Type B pancreatic cell (in vitro differentiated cells): Measurements from ENCODE around the gene ARHGAP23. TPM values are rescaled to one million over a fixed set of nuclear protein-coding genes. Genes with fewer than 3 reads are reported as not detected.
"Not testable (repeated sequence)": the region's sequence is repeated elsewhere in the genome, so short reads cannot be mapped to it uniquely, and the experiment has no call there.

Source experiments
- DNase-seq: peaks from one replicate; pipeline ENCODE4 v3.0.0; 2021; ENCODE audit warnings: mixed read lengths; ENCODE audit not compliant: unreplicated experiment; ENCODE audit errors: extremely low spot score
- H3K27ac Mint-ChIP-seq: 2 replicates; pipeline ENCODE4 v1.8.0; 2021; ENCODE audit warnings: mild to moderate bottlenecking, mixed read lengths
- H3K27me3 Mint-ChIP-seq: 2 replicates; pipeline ENCODE4 v1.8.0; 2021; ENCODE audit warnings: mixed read lengths
- H3K36me3 Mint-ChIP-seq: 2 replicates; pipeline ENCODE4 v1.8.0; 2021; ENCODE audit warnings: mixed read lengths
- H3K4me1 Mint-ChIP-seq: one replicate; pipeline ENCODE4 v1.8.0; 2021; ENCODE audit warnings: mixed read lengths; ENCODE audit not compliant: unreplicated experiment
- H3K4me3 Mint-ChIP-seq: 2 replicates; pipeline ENCODE4 v1.8.0; 2021; ENCODE audit warnings: mild to moderate bottlenecking, mixed read lengths
- H3K9me3 Mint-ChIP-seq: 2 replicates; pipeline ENCODE4 v1.8.0; 2021; ENCODE audit warnings: mixed read lengths
- total RNA-seq: library from RNA; stranded (reverse); gene quantifications from 2 replicates; pipeline ENCODE4 v1.2.1, GENCODE V29; 2021; ENCODE audit warnings: low replicate concordance
- TF ChIP-seq, protein P1 (sequence below): fragments of 200-600 bp; sonication (generic); conservative IDR thresholded peaks from 2 replicates; pipeline ENCODE4 v1.5.0; 2021; ENCODE audit warnings: antibody characterized with exemption, mild to moderate bottlenecking

ARHGAP23 gene
- total RNA-seq, 1 donor from 2014 or later: 114 TPM

DNA sequence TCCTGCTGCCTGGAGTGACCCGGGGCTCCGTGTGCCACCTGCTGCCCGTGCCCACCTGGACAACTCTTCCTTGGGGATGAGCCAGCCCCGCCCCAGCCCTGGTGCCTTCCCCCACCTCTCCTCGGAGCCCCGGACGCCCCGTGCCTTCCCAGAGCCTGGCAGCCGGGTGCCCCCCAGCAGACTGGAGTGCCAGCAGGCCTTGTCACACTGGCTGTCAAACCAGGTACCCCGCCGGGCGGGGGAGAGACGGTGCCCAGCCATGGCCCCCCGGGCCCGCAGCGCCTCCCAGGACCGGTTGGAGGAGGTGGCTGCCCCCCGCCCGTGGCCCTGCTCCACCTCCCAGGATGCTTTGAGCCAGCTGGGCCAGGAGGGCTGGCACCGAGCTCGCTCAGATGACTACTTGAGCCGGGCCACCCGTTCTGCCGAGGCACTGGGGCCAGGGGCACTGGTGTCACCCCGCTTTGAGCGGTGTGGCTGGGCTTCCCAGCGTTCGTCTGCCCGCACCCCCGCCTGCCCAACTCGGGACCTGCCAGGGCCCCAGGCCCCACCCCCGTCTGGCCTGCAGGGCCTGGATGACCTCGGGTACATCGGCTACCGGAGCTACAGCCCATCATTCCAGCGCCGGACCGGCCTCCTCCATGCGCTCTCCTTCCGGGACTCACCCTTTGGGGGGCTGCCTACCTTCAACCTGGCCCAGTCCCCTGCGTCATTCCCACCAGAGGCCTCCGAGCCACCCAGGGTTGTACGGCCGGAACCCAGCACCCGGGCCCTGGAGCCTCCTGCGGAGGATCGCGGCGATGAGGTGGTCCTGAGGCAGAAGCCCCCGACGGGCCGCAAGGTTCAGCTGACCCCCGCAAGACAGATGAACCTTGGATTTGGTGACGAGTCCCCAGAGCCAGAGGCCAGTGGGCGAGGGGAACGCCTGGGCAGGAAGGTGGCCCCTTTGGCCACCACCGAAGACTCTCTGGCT is 38.4 kb downstream of the ARHGAP23 start:
- H3K9me3 Mint-ChIP-seq: no peaks in the 10 kb centered on the region
- H3K36me3 Mint-ChIP-seq: peaks cover 32% of the 10 kb centered on the region
- peaks cover 12% of the 10 kb centered on the region for H3K4me1 Mint-ChIP-seq

DNA sequence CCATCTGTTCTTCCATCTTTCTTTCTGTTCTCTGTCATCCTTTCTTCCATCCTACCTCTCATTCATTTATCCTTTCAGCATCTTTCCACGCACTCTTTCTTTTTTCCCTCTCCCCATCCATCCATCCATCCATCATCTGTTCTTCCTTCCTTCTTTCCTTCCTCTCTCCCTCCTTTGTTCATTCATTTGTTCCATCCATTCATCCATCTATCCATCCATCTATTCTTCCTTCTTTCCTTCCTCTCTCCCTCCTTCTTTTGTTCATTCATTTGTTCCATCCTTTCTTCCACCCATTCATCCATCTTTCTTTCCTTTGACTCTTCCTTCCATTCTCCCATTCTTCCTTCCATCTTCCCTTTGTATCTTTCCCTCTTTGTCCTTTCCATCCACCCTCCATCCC is 39.2 kb downstream of the ARHGAP23 start:
- TF ChIP-seq, protein P1, sequence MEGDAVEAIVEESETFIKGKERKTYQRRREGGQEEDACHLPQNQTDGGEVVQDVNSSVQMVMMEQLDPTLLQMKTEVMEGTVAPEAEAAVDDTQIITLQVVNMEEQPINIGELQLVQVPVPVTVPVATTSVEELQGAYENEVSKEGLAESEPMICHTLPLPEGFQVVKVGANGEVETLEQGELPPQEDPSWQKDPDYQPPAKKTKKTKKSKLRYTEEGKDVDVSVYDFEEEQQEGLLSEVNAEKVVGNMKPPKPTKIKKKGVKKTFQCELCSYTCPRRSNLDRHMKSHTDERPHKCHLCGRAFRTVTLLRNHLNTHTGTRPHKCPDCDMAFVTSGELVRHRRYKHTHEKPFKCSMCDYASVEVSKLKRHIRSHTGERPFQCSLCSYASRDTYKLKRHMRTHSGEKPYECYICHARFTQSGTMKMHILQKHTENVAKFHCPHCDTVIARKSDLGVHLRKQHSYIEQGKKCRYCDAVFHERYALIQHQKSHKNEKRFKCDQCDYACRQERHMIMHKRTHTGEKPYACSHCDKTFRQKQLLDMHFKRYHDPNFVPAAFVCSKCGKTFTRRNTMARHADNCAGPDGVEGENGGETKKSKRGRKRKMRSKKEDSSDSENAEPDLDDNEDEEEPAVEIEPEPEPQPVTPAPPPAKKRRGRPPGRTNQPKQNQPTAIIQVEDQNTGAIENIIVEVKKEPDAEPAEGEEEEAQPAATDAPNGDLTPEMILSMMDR: no peak
- peaks cover 12% of the 10 kb centered on the region for H3K4me1 Mint-ChIP-seq
- H3K27me3 Mint-ChIP-seq: no peaks in the 10 kb centered on the region
- H3K27ac Mint-ChIP-seq: no peak overlapping the region
- peaks cover 32% of the 10 kb centered on the region for H3K36me3 Mint-ChIP-seq
- no peak for DNase-seq
- no peaks in the 10 kb centered on the region for H3K9me3 Mint-ChIP-seq
- no peak overlapping the region for H3K4me3 Mint-ChIP-seq

More for the DNA sequence above, 38.4 kb downstream of the ARHGAP23 start:
- TF ChIP-seq, protein P1: no peak
- Mint-ChIP-seq H3K27me3 (no peaks in the 10 kb centered on the region), H3K27ac (no peak overlapping the region), H3K4me3 (no peak overlapping the region)
- DNase-seq: no peak

DNA sequence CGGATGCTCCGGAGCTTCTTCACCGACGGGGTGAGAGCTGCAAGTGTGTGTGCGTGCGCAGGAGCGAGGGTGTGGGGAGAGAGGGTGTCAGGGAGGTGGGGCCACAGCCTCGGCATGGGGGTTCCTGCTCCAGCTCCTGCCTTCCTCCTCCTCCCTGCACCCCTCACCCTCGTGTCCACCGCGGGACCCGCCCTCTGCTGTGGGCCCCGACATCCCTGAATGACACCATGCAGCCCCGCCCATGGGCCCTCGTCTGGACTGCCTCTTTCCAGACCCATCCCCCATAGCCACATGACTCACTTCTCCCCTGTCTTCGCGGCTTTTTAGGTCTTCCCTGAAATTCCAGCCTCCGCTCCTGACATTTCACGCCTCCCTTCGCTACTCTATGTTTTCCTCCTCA is 41.6 kb downstream of the ARHGAP23 start:
- no peak for DNase-seq
- H3K36me3 Mint-ChIP-seq: peaks cover 22% of the 10 kb centered on the region
- peaks cover 4% of the 10 kb centered on the region for H3K4me1 Mint-ChIP-seq
- H3K4me3 Mint-ChIP-seq: peak overlapping the region; percentile 18
- no peak overlapping the region for H3K27ac Mint-ChIP-seq
- no peaks in the 10 kb centered on the region for H3K27me3 Mint-ChIP-seq
- H3K9me3 Mint-ChIP-seq: no peaks in the 10 kb centered on the region
- TF ChIP-seq, protein P1: no peak

DNA sequence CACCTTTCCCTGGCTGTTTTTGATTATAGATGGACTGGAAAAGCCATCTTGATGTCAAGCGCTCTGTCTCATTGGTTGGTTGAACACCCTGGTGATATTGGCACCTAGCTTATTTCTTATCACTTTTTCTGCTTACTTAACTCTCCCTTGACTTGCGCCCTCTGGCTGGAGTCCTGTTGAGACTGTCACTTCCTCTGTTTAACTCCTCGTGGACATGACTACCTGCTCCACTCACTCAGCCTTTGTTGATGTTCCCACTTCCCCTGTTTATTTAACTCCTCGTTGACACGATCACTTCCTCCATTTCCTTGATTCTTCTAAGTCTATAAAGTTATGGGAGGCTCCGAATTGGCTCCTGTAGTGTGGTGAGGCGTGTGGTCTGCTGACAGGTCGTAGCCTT is 43.0 kb downstream of the ARHGAP23 start:
- H3K9me3 Mint-ChIP-seq: not testable (repeated sequence)
- H3K36me3 Mint-ChIP-seq: peaks cover 26% of the 10 kb centered on the region

DNA sequence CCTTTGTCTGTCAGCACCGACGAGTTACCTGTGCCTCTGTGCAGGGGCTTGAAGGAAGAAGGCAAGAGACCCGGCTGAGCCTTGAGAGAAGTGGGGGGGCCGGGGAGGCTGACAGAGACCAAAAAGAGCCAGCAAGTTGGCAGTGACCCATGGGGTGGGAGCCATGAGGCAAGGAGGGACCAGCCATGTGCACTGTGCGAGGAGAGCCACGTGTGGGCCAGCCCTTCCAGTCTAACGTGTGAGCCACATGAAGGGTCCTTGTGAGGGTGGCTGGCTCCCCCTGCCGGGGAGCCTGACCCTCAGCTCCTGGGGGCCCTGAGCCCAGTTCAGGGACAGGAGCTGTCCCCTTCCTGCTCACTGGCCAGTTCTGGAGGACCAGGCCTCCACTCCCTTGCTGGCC is 46.4 kb downstream of the ARHGAP23 start:
- not testable (repeated sequence) for H3K9me3 Mint-ChIP-seq, H3K27me3 Mint-ChIP-seq, DNase-seq, H3K4me1 Mint-ChIP-seq, H3K4me3 Mint-ChIP-seq
- H3K36me3 Mint-ChIP-seq: peaks cover 14% of the 10 kb centered on the region
- TF ChIP-seq, protein P1: peak; percentile 63
- peak overlapping the region; percentile 87 for H3K27ac Mint-ChIP-seq

More for the DNA sequence above, 43.0 kb downstream of the ARHGAP23 start:
- H3K27ac Mint-ChIP-seq, H3K27me3 Mint-ChIP-seq, H3K4me1 Mint-ChIP-seq, DNase-seq, H3K4me3 Mint-ChIP-seq: not testable (repeated sequence)

DNA sequence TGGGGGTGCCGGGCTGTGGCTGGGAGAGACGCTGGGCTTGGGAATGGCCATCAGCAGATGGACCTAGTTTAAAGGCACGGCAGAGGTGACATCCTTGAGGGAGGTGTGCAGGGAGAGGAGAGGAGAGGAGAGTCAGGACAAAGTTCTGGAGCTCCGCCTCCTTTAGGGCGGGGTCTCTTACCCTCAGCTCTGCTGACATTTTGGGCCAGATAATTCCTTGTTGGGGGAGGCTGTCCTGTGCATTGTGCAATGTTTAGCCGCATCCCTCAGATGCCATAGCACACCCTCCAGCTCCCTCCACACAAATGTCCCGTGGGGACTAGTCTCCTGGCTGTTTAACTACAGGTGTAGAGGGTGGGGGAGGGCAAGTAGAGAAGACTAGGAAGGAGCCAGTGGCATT is 48.3 kb downstream of the ARHGAP23 start:
- H3K27me3 Mint-ChIP-seq: peaks cover 3% of the 10 kb centered on the region
- no peaks in the 10 kb centered on the region for H3K9me3 Mint-ChIP-seq
- H3K27ac Mint-ChIP-seq: peak overlapping the region; percentile 62
- H3K4me1 Mint-ChIP-seq: peaks cover 6% of the 10 kb centered on the region
- peaks cover 5% of the 10 kb centered on the region for H3K36me3 Mint-ChIP-seq
- TF ChIP-seq, protein P1: no peak
- peak overlapping the region; percentile 48 for H3K4me3 Mint-ChIP-seq
- no peak for DNase-seq

DNA sequence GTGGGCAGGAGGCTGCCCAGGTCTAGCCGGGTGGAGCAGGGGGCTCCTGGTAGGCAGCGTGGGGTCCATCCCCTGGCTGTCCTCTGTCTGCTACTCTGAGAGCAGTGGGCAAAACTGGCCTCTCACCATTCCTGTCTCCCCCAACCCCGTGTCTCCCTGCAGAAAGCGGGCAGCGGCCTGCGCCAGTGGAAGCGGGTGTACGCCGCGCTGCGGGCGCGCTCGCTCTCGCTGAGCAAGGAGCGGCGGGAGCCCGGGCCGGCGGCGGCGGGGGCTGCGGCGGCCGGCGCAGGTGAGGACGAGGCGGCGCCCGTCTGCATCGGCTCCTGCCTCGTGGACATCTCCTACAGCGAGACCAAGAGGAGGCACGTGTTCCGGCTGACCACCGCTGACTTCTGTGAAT is 49.2 kb downstream of the ARHGAP23 start:
- DNase-seq, H3K9me3 Mint-ChIP-seq, H3K4me1 Mint-ChIP-seq, H3K4me3 Mint-ChIP-seq, H3K36me3 Mint-ChIP-seq, H3K27me3 Mint-ChIP-seq, H3K27ac Mint-ChIP-seq: not testable (repeated sequence)

DNA sequence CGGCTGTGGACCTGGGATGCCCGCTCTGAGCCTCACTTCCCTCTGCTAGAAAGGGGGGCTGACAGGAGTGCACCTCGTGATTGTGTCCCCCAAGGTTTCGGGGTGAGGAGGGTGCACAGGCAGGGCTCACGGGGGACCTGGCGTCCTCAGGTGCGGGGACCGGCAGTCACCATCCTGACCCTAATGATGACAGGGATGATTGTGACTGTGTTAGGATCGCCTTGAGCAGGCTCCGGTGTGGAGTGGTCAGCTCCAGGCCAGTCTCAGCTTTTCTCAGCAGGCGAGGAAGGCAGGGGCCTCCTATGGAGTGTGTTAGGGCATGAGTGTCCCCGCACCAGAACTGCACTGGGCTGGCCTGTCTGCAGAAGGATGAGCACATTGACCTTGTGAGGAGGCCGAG is 49.7 kb downstream of the ARHGAP23 start:
- DNase-seq, H3K27ac Mint-ChIP-seq, H3K36me3 Mint-ChIP-seq, H3K9me3 Mint-ChIP-seq, H3K4me1 Mint-ChIP-seq, H3K27me3 Mint-ChIP-seq, H3K4me3 Mint-ChIP-seq: not testable (repeated sequence)

DNA sequence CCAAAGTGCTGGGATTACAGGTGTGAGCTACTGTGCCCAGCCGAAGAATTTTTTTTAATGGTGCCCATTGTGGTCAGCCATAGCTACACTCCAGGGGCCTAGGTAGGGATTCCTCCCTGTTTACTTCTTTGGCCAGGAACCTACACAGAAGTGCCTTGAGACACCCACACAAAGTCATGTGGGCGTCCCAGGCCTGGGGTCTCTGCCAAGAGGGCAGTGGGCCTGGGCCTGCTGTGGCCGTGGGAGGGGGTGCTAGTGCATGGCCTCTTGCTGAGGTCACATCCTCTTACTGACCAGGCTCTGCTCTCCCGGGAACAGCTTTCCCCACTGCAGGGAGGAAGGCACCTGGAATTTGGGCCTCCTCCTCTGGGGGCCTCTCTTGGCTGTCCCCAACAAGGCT is 50.4 kb downstream of the ARHGAP23 start:
- H3K9me3 Mint-ChIP-seq, H3K36me3 Mint-ChIP-seq, H3K27ac Mint-ChIP-seq, H3K27me3 Mint-ChIP-seq, H3K4me1 Mint-ChIP-seq, H3K4me3 Mint-ChIP-seq, DNase-seq: not testable (repeated sequence)
